Measurements from ENCODE around the gene CD109.

Gene CD109

GRCh38 chr6:73870907-73871306 is 174.9 kb downstream of the CD109 start:
- DNase-seq = no peak

DNA sequence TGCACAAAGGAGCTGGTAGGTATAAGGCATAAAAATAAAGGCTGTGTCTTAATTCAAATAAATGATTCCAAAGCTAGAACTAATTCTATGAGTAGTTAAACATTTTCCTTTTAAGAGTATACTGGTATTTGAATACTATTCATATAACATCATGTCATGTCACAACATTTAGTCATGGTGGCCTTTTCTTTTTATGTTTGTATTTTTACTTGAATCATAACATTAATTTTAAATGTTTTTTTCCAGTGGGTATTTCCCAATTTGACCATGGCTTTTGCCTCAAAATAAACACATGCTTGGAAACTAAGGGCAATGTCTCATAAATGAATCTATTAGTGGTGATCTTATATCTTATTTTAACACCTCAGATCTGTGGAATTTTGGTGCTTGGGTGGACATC is 177.1 kb downstream of the CD109 start:
- no peak for DNase-seq
